DMS79 (cell line): ENCODE results near the gene ATP8B4.

Experiments used
- DNase-seq: peaks from one replicate; lab custom pipeline; 2025; lab: John Stamatoyannopoulos, UW

Gene ATP8B4

GRCh38 chr15:49813625-49814024 is 305.4 kb downstream of the ATP8B4 start:
- no peak for DNase-seq

DNA sequence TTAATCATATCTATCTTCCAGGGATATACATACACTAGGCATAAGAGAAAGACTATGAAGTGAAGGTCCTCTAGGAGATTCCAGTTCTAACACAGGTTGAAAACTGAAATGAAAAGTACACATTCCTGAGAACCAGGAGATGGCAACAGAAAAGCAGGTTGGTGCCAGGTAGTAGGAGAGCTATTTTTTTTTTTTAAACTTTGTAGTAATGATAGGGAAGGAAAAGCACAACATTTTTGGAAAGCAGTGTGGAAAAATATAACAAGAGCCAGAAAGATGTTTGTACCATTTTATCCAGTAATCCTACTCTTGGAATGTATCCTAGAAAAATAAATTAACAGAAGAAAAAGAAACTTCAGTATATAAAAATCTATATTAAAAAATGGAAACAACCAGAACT is 308.3 kb downstream of the ATP8B4 start:
- DNase-seq = no peak

DNA sequence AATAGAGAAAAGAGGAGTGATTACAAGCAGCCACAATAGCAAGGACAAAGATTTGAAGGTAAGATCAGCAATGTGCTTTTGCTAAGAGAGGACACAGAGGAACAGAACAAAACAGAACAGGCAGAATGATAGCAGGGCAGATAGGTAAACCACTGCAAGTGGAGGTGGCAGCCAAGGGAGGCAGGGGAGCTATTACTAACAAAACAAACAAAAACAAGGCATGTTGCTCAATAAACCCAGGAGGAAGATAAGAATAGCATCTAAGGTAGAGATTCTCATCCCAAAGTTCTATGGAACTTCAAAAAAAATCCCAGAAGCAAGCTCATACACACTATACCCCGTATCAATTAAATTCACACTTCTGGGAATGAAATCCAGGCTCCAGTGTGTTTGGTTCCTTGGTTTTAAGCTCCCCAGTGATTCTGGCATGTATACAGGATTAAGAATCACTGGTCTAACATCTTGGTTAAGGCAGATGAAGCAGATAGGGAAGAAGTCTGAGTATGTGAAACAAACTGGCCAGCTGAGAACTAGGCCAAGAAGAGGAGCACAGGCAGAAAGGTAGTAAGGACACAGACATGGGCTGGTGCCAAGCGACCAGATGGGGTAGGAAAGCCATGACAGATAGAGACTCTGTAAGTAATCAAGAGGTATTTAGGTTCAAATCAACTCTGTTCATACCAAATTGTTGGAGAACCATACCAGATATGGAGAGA is 309.0 kb downstream of the ATP8B4 start:
- DNase-seq = no peak

GRCh38 chr15:49808341-49808740 is 310.7 kb downstream of the ATP8B4 start:
- no peak for DNase-seq
